CD4-positive, alpha-beta T cell treated with Interferon alpha-2 for 1 hour (primary cell): ENCODE results near the gene TMEM63C.

ENCODE experiments used
- DNase-seq, 2 donors: peaks; one replicate each; pipeline ENCODE4 v3.0.0-alpha.2; 2020 to 2022

TMEM63C gene

DNA sequence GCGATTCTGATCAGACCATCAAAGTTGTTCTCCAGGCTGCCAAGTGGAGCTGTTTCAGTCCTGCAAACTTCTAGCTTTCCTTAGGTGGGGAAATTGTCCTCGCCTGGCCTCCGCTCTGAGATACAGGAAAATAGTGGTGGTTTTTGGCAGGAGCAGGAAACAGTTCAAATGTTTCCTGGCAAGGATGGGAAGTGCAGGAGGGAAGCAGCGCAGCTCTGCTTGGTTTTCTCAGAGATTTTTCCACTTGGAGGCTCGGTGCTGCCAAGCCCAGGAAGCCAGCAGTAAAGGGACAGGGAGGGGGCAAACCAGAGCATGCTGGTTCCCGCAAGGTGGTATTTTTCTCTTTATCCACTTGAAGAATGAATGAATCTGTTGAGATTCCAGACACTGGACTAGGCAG is 17.0 kb downstream of the TMEM63C start:
- DNase-seq = no peak

DNA sequence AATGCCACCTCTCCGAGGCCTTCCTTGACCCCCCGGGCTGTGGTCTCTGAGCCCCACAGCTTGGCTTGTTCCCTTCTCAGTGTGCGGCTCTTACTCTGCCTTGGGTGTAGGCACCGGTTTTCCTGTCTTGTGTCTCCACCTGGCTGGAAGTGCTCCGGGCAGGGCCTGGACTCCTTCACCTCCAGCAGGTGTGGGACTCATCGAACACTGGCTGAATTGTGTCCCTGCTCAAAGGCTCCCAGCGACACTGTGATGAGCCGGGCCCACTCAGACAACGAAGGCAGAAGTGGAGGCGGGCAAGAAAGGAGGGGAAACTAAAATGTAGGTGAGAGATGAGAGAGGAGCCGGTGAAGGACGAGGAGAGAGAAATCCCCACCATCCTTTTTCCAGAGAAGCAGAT is 18.0 kb downstream of the TMEM63C start:
- no peak for DNase-seq

DNA sequence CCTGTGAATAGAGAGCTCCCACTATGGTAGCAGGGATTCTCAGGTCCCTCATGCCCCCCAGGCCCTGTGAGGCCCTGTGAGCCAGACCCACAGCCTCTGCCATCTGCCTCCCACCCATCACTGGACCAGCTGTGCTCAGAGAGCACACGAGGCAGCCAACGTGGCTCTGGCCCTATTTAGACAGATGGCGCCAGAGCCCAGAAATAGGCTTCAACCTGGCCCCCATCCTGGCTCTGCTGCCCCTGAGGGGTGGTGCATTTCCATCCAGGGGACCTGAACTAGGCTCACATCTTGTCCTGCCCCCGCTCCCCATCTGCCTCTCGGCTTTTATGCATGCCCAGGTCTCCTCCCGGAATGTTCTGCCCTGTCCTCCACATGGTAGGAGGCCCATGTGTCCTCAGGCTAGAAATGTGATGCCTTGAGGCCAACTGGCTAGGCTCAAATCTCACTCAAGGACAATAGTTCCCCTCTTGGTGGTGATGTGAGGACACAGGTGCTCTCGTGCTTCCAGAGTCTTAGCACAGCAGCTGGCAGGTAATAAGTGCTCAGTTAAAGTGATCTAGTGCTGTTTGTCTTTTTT is 18.9 kb downstream of the TMEM63C start:
- no peak for DNase-seq

DNA sequence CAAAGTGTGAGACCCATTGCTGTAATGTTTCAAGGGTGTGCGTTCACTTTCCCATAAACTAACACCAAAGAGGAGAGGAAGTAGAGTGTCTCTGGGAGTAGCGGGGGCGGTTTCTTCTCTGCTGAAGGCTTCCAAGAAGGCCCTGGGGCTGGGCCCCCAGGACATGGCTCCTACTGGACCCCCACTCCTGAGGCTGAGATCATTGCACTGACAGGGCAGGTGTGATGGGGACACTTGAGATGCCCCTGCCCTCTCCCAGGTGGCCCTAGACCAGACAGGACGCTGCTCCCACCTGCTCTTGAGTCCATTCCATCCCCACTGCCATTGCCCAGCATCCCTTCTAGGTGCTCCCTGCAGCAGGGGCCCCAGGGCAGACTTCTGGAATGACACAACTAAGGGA is 20.1 kb downstream of the TMEM63C start:
- no peak for DNase-seq

DNA sequence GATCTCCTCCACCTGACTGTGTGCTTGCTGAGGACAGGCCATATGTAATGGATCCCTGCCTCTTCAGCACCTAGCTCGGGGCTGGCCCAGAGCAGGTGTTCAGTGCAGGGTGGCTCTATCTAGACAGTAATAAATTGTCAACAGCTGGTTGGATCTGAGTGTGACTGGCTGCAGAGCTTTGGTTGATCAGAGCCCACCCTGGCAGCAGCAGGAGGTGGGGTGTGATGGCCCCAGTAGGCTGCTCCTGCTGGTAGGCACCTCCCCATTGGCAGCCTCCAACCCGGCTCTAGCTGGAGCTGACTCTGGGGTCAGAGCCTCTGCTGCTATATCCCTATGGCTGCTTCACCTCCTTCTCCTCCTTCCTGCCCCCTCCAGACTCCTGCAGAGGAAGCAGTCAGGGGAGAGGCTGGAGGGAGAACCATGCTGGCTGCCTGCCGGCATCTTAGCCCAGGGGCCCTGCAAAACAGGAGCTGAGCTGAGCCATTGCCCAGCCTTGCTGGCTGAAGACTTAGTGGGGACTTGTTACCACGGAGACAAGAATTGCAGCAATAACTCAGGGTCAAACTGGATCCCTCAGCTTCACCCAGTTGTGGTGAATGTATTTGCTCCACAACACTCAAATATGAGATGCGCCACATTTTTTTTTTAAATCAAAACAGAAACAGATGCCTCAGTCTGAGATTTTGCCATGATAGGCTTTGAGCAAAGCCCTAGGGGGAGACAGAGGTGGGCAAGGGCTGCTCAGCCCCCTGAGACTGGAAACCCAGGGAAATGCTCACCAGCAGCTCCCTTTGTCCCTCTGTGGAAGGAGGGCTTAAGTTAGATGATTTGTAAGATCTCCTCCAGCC is 22.2 kb downstream of the TMEM63C start:
- no peak for DNase-seq

DNA sequence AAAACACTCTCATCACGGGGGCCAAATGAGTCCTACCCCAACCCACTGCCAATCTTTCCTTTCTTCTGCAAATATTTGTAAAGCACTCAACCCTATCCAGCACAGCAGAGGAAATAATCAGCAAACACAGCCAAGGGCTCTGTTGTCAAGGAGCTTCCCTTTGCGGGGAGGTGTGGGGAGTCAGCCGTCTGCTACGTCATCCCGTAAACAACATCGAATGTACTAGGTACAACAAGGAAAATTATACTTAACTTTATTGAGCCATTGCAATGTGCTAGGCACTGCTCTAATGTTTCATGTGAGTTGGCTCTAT is 22.8 kb downstream of the TMEM63C start:
- DNase-seq = no peak

DNA sequence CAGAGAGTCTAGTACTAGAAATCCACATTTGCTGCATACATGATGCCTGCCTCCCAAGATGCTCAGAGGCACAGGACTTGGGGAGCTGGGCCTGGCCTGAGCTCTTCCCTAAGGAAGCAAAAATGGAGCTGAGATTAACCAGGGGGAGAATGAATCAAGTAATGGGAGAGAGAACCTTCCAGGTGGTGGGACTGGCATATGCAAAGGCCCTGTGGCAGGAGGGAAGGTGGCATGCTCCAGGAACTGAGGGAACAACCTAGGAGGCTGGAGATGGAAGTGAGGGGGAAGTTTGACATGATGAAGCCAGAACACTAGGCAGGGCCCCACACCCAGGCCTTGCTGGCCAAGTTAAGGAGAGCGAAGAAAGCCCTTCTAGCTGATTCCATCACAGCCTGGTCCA is 23.3 kb downstream of the TMEM63C start:
- DNase-seq = no peak

DNA sequence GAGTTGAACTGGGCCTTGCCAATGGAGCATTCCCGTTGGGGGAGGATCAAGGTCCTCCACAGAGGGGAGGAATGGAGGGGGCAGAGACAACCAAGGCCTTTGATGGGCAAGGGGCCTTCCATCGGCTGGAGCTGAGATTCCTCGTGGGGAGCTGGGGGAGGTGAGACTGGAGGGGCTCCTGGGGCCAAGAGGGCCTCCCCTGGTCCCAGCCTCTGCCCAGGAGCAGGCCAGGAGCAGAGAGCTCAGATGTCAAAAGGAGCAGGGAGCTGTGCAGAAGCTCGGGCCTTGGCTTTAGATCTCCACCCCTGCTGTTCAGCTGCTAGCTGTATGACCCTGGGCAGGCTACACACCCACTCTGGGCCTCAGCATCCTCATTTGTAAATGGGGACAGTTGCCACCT is 24.0 kb downstream of the TMEM63C start:
- DNase-seq = no peak

DNA sequence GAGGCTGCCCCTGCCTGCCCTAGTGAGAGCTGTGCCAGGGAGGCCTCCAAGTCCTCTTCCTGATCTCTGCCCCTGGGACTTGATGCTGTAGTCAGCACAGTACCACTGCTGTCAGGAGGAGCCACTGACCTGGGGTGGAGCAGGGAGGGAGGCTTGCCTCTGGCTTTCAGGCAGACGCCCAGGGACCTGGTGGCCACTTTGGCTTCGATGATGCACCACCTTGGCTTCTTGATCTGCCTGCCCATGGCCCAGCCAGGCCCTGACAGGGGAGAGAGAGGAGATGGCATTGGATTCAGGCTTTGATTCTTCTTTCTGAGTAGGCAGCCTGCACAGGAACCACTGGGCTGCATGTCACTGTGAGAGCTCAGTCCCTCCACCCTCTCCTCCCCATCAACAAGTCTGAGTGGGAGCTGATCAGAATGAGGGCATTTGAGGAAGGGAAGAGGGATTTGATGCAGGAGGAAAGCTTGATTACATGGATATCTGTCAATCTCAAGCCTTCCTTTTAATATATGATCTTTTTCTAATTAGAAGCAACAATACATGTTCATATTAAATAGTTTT is 24.7 kb downstream of the TMEM63C start:
- DNase-seq = no peak

DNA sequence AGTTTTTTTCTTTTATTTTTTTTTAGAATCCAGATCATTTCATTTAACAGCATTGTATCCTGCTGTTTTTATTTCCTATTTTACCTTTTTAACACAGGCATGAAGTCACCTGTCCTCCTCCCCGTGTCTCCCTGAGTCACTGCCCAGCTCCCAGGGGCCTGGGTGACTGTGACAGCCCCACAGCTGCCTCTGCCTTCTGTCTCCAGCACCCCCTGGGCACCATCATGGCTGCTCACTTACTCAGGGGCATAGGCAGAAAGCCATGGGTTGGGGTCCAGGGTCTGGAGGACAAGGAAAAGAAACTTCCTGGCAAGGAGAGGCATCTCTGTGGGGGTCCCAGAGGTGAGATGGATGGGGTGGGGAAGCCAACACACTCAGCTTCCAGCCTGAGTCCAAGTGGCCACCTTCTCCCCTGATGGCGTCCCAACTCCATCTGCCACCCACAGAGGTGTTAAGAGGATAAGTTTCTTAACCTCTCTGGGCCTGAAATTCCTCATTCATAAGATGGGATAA is 25.3 kb downstream of the TMEM63C start:
- no peak for DNase-seq

DNA sequence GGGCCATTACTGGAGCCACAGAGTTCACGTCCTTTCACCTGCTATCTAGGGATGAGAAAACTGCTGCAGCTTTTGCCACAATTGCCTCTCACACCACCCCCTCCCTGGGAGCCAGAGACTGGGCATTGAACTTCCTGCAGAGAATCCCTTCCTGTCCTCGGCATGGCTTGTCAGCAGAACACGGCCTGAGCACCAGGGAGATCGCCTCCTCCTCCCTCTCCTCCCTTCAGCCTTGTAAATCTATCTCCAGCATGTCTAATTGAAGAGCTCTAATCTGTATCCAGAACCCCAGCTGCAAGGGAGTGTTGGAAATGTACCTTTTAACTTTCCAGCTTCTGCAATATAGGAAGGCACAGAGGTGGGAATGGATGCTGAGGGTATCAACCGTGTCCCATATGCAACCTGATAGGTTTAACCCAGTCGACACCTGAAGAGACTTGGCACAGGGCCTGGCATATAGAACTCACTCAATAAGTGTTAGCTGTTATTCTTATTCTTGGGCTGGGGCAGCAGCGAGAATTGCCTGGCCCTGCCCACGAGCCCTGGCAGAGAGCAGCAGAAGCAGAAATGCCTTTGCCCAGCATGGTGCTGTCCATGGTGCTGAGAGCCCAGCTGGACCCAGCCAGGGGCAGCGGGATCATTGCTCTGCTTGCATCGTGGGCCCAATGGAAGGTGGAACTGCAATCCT is 26.8 kb downstream of the TMEM63C start:
- DNase-seq = peak; percentile 11 to 41

DNA sequence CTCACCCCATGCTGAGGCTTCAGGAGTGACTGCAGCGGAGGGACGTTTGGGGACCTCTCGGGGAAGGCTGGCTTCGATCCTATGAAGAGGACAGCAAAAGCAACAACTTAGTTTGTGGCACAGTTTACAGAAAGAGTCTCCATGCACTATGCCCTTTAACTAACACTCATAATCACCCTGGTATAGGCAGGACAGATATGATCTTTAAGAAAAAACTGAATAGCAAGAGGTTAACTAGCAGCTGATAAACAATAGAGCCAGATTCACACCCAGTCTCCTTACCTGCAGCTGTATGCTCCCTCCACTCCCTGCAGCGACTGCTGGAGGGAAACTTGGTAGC is 27.4 kb downstream of the TMEM63C start:
- no peak for DNase-seq

DNA sequence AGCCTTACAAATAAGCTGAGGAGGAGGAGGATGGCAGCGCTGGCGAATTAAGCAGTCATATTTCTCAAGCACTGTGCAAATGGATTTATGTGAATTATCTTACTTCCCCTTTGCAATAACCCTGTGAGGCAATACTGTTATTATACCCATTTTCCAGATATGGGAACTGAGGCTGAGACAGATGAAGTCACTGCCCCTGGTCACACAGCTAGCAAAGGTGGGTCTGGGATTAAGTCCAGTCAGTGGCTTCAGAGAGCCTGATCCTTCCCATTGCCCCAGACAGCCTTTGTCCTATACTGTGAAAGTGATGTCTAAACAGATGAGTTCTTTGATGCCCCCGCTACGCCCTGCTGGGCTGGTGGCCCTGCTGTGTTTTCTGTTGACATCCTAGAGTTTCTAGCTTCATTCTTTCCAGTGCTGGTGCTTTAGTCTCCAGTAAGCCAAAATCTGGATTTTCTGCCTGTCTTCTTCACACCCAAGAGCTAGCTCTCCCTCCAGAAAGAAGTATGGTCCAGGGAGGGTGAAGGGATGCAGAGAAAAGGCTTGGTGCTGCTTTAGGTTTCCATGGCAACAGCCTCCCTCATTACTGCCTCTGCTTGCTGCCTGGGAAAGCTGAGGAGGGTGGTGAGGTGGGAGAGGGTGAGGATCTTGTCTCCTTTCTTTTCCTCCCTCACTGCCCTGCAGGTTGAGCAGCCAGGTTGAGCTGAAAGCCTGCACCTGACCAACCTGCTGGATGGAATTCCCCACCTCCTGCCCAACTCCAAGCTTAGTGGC is 30.7 kb downstream of the TMEM63C start:
- no peak for DNase-seq

DNA sequence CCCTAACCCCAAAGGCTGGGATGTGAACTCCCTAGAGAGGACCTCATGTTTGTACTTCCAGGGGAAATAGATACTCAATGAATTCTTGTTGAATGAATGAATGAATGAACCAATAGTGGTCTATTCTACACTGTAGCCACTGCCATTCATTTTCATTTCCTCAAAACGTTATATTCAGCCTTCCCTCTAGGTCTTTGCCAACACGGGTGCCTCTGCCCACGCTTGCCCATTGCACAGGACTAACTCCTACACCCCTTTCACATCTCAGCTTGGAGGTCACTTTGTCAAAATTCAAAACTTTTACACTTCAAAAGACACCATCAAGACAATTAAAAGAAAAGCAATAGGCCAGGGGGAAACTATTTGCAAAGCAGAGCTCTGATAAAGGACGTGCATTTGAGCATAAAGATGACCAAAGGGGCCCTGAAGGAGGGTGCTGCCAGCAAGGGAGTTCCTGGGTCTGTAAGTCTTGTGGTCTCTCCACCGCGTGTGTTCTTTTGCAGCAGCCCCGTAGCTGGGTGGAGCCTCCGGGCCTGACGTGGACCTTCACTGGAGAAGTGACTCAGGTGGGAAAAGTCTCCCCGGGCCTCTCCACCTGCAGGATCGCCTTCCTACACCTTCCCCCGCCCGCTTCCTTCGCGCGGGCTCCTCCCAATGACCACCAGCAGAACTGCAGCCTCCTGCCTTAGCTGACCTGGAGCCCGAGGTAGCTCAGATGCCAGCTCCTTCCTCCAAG is 31.5 kb downstream of the TMEM63C start:
- peak in 1 of 2 donors; percentile 8 for DNase-seq

DNA sequence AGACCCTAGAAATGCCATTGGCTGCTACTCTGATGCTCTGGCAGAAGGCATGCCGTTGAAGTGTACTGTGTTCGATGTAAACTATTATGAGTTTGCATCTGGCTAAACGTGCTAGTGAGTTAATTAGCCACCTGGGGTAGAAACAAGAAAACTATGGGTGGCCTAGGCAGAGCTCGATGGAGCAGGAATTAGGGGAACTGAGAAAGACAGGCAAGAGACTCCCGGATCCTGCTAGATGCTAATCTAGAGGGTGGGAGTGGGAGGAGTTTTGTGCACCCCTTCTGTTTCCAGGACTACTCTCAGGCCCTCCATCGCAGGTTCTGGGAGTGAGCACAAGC is 32.0 kb downstream of the TMEM63C start:
- no peak for DNase-seq

DNA sequence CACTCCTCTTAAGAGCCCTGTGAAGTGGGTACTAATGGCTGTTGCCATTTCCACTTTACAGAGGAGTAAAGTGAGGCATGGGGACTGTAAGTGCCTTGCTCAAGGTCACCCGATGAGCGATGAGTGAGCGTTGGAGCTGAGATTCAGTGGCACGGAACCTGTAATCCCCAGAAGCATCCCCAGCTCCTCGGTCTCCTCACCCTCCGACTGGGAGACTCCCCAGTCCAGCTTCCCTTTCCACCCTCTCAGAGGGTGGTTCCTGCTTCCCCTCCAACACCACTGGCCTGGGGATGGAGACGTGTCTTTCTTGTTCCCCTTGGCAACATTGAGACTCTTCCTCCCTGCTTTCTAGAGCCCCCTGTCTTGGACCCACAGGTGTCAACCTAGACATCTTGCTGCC is 32.6 kb downstream of the TMEM63C start:
- DNase-seq = no peak

DNA sequence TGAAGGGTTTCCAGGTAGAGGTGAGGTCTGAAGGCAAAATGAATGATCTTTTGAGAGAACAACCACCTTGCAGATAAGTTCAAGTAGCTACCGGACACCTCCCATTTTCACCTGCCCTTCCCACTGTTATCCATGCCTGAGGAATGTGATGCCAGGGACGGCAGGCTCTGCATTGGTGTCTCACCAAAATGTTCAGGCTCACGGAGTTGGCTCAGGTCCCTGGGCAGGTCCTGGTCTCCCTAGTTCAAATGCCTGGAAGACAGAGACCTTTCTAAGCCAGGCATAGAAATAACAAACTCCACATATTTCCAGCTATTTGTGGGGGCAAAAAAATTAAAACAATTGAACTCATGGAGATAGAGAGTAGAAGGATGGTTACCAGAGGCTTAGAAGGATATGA is 36.0 kb downstream of the TMEM63C start:
- no peak for DNase-seq

DNA sequence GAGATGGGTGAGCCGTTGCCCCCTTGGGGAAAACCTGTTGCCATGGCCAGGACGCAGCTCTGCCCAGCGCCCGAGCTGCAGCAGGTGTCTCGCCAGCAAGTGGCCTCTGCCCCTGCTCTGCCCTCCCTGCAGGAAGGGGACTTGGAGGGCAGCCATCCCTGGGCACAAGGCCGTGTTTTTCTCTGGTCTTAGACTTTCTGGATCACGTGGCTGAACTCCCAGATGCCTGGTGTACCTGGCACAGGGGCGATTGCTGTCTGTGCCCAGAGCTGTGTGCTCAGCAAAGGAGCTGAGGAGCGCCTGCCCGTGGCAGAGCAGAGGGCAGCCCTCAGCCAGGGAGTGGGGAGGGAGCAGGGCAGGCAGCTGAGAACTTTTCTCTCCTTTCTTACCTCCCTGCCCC is 38.0 kb downstream of the TMEM63C start:
- DNase-seq = no peak

DNA sequence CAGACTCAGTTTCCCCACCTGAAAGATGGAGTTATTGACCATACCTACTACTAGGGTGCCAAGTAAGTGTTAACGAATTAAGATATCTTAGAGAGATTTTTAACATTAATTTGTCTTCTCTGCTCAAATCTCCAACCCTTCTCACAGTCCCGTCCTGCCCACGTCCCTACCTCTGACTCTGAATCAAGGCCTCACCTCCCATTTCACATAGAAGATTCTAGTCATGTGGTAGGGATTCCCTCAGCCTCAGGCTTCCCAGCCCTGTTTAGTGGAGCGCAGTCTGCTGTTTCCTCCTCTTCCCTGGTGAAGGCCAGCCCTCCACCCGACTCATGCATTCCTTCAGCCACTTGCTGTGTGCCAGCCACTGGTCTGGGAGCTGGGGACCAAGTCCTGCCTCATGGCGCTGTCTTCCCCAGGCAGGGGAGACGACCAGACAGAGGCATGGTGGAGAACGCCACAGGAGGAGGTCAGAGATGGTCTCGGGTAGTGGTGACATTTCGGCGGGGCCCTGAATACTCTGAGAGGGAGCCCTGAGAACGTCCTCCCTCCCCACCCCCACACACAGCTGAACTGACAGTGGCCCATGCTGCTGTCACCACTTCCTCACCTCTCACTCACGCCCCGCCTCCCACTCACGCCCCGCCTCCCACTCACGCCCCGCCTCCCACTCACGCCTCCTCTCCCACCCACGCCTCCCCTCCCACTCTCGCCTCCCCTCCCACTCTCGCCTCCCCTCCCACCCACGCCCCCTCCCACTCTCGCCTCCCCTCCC is 38.8 kb downstream of the TMEM63C start:
- no peak for DNase-seq

DNA sequence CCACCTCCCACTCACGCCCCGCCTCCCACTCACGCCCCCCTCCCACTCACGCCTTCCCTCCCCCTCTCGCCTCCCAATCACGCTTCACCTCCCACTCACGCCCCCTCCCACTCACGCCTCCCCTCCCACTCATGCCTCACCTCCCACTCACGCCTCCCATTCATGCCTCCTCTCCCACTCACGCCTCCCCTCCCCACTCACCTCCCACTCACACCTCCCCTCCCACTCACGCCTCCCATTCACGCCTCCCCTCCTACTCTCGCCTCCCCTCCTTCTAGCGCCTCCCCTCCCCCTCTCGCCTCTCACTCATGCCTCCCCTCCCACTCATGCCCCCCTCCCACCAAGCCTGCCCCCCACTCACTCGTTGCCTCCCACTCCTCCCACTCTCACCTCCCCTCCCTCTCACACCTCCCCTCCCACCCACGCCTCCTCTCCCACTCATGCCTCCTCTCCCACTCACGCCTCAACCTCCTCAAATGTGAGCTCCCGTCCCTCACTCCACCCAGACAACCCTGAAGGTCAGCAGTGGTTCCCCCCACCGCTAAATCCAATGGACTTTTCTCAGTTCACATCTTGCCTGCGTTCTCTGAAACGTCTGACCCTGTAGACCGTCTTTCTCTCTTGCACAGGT is 39.8 kb downstream of the TMEM63C start:
- DNase-seq = peak in 1 of 2 donors; percentile 22

DNA sequence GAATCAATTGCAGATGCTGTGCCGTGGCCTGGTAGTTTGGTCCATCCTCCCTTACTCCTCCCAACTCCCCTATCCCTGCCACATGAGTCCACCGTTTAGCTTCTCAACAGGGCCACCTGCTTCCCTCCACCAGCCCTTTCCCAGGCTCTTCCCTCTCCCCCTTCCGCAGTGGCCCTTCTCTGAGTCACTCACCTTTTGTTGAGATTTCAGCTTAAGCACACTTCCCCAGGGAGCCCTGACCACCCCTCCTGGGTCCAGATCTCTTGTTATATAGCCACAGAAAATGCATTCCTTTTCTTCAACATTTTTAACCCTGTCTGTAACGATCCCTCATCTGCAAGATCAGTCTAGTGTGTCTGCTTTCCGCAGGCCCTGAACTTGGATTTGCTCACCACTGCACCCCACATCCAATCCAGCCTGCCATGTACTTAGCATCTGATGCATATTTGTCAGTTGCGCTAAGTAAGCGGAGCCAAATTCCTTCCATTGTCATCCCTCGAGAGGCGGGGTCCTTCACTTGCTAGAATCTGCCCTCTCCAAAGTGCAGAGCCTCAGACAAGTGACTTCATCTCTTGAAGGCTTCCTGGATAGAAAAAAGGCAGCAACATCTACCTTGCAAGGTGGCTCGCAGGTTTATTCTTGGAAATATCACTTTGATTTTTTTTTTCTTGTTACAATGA is 41.1 kb downstream of the TMEM63C start:
- DNase-seq = no peak
